ENCODE results near the gene GP1BB. TPM values are rescaled to one million over a fixed set of nuclear protein-coding genes. Genes with fewer than 3 reads are reported as not detected.
A peak's percentile ranks its signal among the peaks of the same experiment; 100 is the strongest.

Gene GP1BB
- total RNA-seq, 1 donor, result 1.8 TPM

GRCh38 chr22:19770349-19771220 lies 47.2 kb downstream of the GP1BB start:
- peaks cover 20% of the 10 kb centered on the region for H3K27me3 ChIP-seq (ENCODE audit: insufficient read depth, low read length)
- no peak for TF ChIP-seq CTCF (IDR thresholded peaks at IDR 0.05; ENCODE audit: extremely low read depth, low read depth, low read length)
- DNase-seq (ENCODE audit: insufficient read length, low spot score, missing footprints), result peak; percentile 73
- H3K79me2 ChIP-seq (ENCODE audit: insufficient read depth, low read length), result no peaks in the 10 kb centered on the region
- H3K36me3 ChIP-seq (ENCODE audit: insufficient read depth, low read length), result no peaks in the 10 kb centered on the region
- H3K4me1 ChIP-seq (ENCODE audit: insufficient read depth, low read length), result no peaks in the 10 kb centered on the region
- H3K9me3 ChIP-seq (ENCODE audit: low read depth, low read length), result no peaks in the 10 kb centered on the region
- no peak overlapping the region for H2AFZ ChIP-seq (ENCODE audit: low read length)
- no peak overlapping the region for H3K4me2 ChIP-seq (ENCODE audit: insufficient read depth, low read length)
- H3K4me3 ChIP-seq (ENCODE audit: insufficient read depth, low read length), result no peak overlapping the region
- H4K20me1 ChIP-seq (ENCODE audit: insufficient read depth, low read length), result peaks cover 4% of the 10 kb centered on the region
- no peak overlapping the region for H3K27ac ChIP-seq (ENCODE audit: low read depth, low read length)

DNA sequence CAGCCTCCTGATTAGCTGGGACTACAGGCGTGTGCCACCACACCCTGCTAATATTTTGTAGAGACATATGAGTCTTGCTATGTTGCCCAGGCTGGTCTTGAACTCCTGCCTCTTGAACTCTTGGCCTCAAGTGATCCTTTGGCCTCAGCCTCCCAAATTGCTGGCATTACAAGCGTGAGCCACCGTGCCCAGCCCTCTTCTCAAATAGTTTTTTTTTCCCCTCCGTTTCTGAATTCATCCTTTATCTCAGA lies 49.0 kb downstream of the GP1BB start:
- TF ChIP-seq CTCF (IDR thresholded peaks at IDR 0.05; ENCODE audit: extremely low read depth, low read depth, low read length), result no peak
- H3K9me3 ChIP-seq (ENCODE audit: low read depth, low read length), result no peaks in the 10 kb centered on the region
- peaks cover 10% of the 10 kb centered on the region for H3K27me3 ChIP-seq (ENCODE audit: insufficient read depth, low read length)
- H3K27ac ChIP-seq (ENCODE audit: low read depth, low read length), result no peak overlapping the region
- peaks cover 4% of the 10 kb centered on the region for H4K20me1 ChIP-seq (ENCODE audit: insufficient read depth, low read length)
- H3K4me2 ChIP-seq (ENCODE audit: insufficient read depth, low read length), result no peak overlapping the region
- H3K36me3 ChIP-seq (ENCODE audit: insufficient read depth, low read length), result no peaks in the 10 kb centered on the region
- no peak overlapping the region for H2AFZ ChIP-seq (ENCODE audit: low read length)
- no peaks in the 10 kb centered on the region for H3K79me2 ChIP-seq (ENCODE audit: insufficient read depth, low read length)
- no peak overlapping the region for H3K4me3 ChIP-seq (ENCODE audit: insufficient read depth, low read length)
- no peak for DNase-seq (ENCODE audit: insufficient read length, low spot score, missing footprints)
- no peaks in the 10 kb centered on the region for H3K4me1 ChIP-seq (ENCODE audit: insufficient read depth, low read length)

GRCh38 chr22:19772673-19773469 lies 49.5 kb downstream of the GP1BB start:
- Histone ChIP-seq H3K27me3 (ENCODE audit: insufficient read depth, low read length) (peaks cover 5% of the 10 kb centered on the region), H3K4me2 (ENCODE audit: insufficient read depth, low read length) (no peak overlapping the region)

More at GRCh38 chr22:19772673-19773469, 49.5 kb downstream of the GP1BB start:
- Histone ChIP-seq H3K36me3 (ENCODE audit: insufficient read depth, low read length) (no peaks in the 10 kb centered on the region), H3K27ac (ENCODE audit: low read depth, low read length) (no peak overlapping the region), H3K4me3 (ENCODE audit: insufficient read depth, low read length) (no peak overlapping the region), H3K4me1 (ENCODE audit: insufficient read depth, low read length) (no peaks in the 10 kb centered on the region), H4K20me1 (ENCODE audit: insufficient read depth, low read length) (peaks cover 4% of the 10 kb centered on the region), H2AFZ (ENCODE audit: low read length) (no peak overlapping the region), H3K9me3 (ENCODE audit: low read depth, low read length) (no peaks in the 10 kb centered on the region), H3K79me2 (ENCODE audit: insufficient read depth, low read length) (no peaks in the 10 kb centered on the region)
- no peak for TF ChIP-seq CTCF (IDR thresholded peaks at IDR 0.05; ENCODE audit: extremely low read depth, low read depth, low read length)
- peak; percentile 77 for DNase-seq (ENCODE audit: insufficient read length, low spot score, missing footprints)
